GM21529 (cell line): ENCODE measurements around the gene SF3B2.
A peak's percentile ranks its signal among the peaks of the same experiment; 100 is the strongest.

Experiments used
- ATAC-seq: cut with Tn5 transposase; IDR thresholded peaks from one replicate; pipeline ENCODE4 v1.9.1; 2021; ENCODE audit not compliant: unreplicated experiment

SF3B2 gene

DNA sequence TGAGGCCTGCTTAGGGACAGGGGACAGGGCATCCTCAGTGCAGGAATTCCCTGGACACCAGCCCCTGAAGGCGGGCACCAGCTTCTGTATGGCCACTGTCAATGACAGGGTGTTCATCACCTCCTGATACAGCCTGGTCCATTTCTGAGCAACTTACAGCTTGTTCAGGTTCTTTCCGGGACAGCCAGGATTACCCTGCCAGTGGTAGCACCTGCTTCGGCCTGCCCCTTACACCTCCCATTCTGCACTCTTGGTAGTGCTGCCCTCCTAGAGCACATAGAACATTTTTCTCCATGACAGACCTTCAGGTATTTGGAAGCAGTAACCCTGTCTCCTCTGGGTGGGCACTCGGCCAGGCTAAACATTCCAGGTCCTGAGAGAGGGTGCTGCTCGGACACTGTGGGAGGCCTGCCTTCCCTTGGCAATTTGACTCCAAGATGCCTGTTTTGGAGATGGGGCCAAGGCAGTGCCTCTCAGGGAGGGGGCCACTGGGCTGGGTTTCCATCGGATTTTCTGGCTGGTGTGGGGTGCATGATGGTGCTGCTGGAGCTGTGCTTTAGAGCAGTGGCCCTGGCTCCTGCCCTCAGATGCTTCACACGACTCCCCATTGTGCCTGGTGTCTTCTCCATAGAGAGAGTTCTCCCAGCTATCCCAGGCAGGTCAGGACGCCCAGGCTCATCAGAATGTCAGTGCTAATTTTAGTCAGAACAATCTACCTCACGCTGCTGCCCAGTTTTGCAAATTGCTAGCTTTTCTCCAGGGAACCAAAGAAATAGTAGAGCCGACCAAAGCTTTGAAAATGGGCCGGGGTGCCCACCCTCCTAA lies 4.4 kb upstream of the SF3B2 start:
- ATAC-seq = no peak

DNA sequence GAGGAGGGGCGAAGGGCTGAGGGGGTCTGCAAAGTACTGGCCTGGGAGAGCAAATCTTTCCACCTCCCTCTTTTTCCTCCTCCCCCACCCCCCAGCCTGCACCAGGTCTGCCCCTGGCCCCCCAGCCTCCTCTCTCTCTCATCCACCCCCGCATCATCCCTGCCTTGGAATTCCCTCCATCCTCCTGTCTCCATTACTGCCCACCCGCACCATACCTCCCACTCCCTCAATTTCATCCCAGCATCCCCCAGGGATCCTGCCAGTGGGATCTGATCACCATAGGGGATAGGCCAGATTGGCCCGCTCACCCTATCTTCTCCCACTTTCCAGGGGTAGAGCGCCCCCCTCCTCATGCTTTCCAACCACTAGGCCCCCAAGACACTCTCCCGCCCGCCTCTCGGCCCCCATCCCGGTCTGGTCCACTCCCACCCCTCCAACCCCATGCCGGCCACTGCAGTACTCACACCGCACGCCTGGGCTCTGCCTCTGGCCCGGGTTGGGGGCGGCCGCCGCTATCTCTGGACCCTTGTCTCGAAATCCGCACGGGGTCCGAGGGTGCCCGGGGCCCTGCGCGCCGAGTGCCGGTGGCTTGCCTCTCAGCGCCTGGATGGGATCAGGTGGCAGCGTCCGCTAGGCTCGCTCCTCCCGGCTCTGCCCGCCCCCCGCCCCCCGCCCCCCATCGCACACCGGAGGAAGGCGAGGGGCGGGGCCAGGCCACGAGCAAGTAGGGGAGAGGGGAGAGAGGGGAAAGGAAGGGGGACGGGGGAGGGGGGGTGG lies 3.4 kb upstream of the SF3B2 start, which contains the start of gene GAL3ST3:
TSS of gene GAL3ST3 (minus strand) at position 615 of the 777 bp plus-strand sequence. CDS start 3,746 bp downstream, outside the sequence.
- no peak for ATAC-seq

DNA sequence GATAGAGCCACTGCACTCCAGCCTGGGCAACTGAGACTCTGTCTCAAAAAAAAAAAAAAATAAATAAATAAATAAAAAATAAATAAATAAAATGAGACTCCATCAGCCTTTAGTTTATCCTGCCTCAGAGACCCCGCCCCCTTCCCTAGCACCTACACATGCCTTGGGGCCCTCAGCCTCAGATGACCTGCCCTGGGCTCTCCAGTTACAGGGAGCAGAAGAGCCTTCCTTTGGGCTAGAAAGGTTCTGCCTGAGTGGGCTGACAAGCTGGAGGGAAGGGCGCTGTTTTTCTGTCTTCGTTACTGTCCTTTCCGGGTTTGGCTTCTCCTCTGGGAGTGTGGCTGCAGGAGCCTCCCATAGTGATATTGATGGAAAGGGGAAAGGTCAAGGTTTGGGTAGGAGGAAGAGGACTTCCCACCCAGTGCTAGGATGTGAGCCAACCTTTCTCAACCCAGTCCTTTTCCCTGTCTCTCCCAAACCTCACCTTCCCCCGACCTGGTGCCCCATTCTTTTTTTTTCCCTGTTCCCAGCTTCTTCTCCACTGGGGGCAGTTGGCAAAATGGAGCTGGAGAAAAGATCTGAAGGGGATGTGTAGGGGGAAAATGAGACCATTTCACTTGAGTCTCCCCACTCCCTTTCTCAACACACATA lies 1.5 kb upstream of the SF3B2 start:
- no peak for ATAC-seq

DNA sequence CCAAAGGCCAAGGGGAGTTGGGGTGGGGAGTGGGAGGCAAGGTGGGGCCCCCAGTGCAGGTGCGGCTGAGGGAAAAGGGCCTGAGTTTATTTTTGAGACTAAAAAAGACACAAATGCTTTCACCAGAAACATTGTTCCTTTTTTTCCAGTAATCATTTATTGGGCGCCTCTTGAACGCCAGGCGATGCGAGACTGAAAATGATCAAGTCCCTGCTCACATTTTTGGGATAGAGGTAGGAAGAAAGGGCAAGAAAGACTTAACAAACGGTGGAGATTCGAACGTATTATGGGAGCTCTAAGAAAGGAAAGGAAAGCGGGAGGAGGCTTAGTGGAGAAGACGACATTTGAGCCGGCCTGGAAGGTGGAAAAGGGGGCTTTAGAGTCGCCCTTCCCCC lies 796 bp upstream of the SF3B2 start:
- ATAC-seq = no peak

DNA sequence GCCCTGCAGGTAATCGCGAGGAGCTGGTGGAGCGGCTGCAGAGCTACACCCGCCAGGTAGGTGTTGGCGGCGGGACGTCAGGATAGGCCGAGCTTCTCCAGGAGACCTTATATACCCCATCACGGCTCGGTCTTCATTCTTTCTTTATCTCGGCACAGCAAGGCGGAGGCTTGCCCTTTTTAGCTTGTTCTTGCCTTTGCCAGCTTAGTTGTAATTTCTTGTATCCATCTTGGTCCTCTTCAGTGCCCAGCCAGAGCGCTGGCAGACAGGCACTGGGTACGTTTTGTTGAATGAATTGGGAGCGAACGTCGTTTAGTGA lies 459 bp downstream of the SF3B2 start:
- ATAC-seq = no peak

DNA sequence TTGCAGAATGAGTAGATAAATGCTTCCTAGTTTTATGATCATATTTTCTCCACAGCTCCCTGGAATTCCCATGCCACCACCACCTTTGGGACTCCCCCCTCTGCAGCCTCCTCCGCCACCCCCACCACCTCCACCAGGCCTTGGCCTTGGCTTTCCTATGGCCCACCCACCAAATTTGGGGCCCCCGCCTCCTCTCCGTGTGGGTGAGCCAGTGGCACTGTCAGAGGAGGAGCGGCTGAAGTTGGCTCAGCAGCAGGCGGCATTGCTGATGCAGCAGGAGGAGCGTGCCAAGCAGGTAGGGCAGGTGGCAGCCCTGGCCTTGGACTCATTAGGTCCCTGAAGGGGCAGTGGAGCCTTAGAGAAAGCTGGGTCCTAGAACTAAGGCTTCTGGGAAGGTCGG lies 2.9 kb downstream of the SF3B2 start:
- ATAC-seq = no peak

DNA sequence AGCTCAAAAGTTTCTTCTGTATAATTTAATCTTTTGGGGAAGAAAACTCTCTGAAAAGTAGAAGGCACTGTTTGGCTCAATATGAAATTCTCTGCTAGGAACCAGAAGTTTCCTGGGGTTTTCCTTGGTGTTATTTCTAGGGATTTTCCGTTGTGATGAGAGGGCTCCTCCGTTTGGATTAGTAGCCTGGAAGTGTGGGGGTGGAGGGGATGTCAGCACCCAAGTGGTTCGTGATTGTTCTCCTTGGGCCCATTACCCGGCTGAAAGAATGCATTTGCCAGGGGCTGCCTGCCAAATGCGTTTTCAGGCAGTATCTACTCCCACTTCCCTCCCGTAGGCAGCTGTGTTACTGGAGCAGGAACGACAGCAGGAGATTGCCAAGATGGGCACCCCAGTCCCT lies 4.3 kb downstream of the SF3B2 start:
- ATAC-seq = no peak

DNA sequence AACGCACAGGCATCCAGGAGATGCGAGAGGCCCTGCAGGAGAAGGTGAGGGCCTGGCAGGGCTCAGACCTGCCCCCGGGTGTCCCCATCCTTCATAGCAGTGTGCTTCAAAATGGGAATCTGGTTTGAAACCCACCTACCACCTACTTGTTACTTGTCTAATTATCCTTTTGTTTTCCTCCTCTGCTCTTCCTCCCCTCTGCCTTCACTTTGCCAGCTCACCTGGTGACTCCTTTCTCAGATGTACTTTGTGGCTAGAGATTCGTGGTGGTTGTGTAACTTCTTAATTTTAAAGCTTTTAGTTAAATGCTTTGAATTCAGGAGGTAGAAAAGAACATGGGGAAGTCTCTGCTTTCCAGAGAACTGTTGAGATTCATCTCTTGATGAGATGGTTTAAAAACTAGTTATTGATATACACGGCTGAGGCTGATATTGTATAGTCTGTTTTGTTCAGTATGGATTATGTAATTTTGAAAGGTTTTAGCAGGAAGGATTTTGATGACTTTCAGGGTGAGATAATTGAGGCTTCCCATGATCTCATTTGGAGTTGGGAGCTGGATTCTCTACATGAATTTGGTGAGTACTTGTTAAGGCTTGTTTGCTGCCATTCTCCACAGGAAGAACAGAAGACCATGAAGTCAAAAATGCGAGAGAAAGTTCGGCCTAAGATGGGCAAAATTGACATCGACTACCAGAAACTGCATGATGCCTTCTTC lies 8.0 kb downstream of the SF3B2 start:
- ATAC-seq = no peak

DNA sequence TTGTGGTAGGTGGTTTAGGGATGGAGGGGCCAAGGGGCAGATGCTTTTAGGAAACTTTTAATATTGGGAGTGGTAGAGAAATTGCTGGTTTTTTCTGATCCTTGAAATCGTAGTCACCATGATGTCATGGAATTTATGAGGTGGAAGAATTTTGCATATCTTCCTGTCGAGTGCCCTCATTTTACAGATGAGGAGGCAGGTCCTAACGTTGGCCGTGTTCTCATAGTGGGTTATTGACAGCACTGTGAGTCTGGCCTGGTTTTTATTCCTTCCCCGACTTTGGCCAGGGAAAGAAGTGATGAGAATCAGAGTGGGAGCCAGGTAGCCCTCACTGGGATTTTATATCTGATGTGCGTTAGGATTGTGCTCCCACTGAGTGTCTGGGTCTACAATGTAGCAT lies 9.1 kb downstream of the SF3B2 start:
- no peak for ATAC-seq

DNA sequence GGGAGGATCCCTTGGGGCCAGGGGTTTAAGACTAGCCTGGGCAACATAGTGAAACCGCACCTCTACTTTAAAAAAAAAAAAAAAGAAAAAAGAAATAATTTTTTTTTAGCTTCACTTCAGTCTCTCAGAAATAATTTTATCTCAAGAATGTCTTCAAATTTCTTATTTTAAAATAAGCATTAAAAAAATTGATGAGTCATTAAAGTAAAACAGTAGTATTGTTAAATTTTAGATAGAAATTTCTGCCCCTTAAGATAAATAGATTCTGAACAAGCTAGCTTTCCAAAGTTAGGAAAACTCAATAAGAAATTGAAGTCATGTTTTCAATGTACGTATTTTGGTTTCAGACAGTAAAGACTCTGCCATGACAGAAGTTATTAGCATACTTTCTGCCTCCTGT lies 10.2 kb downstream of the SF3B2 start:
- ATAC-seq = no peak

DNA sequence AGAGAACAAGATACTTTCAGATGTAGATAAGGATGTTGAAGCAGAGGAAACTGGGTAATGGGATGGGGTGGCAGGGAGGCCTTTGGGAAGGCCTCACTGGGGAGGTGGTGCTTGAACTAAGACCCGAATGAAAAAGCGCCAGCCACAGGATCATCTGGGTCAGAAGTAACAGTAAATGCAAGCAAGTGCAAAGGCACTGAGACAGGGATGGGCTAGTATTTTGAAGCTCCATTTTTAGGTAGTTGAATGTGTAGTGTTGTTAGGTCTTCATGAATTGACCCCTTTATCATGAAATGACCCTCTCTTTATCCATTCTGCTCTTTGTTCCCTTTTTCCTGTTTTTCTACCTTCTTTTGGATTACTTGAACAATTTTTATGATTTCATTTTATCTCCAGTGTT lies 11.7 kb downstream of the SF3B2 start:
- no peak for ATAC-seq

DNA sequence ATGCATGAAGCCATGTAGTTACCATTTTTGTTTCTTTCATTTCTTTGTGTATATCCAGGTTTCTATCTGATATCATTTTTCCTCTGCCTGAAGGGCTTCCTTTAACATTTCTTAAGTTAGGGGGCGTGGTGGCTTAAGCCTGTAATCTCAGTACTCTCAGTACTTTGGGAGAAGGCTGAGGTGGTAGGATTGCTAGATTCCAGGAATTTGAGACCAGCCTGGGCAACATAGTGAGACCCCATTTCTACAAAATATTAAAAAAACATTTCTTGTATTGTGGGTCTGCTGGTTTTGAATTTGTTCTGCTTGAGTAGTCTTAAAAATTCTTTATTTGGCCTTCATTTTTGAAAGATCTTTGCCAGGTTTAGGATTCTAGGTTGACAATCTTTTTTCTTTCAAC lies 12.4 kb downstream of the SF3B2 start:
- no peak for ATAC-seq

DNA sequence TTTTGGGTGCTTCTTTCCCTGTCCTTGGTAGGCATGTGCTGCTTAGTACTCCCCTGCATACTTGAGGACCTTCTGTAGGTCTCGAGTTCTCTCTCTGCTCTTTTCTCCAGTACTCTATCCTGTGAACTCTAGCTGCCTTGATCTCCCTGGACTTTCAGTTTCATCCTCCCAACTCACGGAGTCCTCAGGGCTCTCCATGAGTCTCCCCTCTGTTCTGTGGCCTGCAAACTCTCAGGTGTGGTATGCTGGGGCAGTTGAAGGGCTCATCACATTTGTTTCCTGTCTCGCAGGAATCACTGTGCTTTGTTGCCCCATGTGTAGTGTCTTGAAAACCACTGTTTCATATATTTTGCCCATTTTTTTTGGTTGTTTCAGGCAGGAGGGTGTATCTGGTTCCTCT lies 14.6 kb downstream of the SF3B2 start:
- no peak for ATAC-seq

DNA sequence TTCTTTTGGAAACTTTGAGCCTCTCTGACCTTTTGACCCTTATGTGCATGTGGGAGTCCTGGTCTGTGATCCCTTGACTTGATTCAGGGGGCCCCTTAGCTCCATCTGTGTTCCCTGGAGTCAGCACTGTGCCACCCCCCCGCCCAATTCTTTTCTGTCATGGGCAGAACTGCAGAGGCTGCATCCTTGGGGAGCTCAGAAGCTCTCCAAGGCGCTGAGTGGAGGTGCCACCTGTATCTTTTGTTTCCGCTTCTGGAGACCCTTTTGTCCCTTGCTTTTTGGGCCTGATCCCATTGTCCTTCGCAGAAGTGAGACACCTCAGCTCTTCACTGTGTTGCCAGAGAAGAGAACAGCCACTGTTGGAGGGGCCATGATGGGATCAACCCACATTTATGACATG lies 15.5 kb downstream of the SF3B2 start:
- ATAC-seq = no peak

DNA sequence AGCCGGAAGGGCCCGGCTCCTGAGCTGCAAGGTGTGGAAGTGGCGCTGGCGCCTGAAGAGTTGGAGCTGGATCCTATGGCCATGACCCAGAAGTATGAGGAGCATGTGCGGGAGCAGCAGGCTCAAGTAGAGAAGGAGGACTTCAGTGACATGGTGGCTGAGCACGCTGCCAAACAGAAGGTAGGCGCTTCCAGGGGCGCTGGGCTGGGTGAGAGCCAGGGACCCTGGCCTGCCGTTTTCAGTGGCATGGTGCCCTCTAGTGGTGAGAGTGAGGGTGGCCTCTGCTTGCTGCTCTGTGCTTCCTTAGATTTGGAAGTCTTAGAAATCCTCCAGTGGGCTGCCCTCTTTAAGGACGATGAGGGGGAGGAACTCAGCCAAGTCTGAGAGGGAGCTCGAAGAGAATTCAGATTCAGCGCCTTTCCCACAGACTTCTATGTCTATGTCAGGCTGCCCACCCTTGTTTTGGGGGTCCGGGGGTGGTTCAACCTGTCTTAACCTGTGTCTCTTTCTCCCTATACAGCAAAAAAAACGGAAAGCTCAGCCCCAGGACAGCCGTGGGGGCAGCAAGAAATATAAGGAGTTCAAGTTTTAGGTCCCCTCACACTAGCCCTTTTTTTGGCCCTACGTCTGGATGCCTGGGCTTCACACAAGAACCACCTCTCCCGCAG lies 16.1 kb downstream of the SF3B2 start:
- ATAC-seq = no peak

DNA sequence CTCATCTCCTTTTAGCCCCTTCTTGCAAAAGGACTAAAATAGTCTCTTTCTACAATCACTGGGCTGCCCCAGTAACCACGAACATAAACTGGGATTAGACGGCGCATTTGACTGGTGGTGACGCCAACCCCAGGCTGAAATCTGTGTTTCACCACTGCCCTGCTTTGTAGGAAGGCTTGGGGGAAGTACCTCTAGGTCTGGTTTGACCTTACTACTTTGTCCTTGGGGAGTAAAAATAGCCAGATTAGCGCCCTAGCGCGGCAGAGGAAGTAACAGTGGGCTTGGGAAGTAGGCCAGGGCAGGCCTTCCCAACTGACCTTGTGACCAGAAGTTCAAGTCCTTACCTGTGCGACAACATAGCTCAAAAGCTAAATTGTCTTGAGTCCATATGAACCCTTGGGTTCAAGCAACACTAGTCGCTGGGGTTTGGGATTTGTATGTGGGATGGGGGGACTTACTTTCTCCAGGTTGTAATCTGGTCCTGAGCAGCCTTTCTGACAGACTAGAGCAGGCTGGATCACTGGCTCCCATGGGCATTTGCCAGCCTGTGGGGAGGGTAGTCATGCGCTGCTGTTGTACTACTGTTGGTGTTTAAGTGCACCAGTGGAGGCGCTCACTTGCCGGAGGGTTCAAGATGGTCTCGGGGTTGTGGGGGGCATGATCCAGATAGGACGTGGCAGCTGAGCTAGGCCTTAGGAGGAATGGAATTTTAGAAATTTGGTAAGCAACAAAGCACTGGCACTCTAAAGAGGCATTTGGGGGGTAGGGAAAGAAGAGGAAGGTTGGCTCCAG lies 17.0 kb downstream of the SF3B2 start:
- ATAC-seq = peak; percentile 36

DNA sequence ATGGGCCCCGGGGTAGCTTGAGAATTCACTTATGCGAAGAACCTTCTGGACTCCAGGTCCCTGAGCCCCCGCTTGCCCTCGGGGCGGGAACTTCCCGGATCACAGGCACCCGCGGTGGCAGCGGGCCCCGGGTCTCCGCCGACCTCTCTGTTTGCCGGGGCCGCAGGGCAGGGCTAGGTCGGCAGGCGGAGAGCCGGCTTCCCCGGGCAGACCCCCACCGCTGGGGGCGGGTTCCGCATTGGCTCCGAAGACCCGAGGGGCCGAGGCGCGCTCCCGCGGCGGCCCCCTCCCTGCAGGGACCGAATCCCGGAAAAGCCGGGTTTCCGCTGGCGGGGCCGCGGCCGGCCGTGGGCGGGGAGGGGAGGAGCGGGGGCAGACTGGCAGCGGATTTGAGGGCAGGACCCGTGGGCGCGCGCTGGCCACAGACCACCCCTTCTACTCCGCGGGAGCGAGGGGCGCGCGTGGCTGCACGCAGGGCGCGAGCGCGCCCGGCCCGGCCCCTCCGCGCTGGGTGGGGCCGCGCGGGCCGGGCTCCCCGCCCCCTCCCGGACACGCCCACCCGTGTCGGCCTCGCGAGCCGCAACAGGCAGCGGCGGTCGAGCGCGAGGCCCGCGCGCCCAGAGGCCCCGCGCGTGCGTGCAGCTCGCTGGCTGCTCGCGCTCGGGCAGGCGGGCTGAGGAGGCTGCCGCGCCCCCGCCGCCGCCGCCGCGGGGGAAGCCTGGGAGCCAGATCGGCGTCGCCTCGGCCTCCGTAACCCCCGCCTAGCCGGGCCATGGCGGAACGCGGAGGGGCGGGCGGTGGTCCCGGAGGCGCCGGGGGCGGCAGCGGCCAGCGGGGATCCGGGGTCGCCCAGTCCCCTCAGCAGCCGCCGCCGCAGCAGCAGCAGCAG lies 17.8 kb downstream of the SF3B2 start, which contains the start of gene PACS1:
TSS of gene PACS1 (plus strand) at position 558 of the 889 bp plus-strand sequence. CDS start at position 773, 215 bp downstream.
- peak; percentile 40 for ATAC-seq

DNA sequence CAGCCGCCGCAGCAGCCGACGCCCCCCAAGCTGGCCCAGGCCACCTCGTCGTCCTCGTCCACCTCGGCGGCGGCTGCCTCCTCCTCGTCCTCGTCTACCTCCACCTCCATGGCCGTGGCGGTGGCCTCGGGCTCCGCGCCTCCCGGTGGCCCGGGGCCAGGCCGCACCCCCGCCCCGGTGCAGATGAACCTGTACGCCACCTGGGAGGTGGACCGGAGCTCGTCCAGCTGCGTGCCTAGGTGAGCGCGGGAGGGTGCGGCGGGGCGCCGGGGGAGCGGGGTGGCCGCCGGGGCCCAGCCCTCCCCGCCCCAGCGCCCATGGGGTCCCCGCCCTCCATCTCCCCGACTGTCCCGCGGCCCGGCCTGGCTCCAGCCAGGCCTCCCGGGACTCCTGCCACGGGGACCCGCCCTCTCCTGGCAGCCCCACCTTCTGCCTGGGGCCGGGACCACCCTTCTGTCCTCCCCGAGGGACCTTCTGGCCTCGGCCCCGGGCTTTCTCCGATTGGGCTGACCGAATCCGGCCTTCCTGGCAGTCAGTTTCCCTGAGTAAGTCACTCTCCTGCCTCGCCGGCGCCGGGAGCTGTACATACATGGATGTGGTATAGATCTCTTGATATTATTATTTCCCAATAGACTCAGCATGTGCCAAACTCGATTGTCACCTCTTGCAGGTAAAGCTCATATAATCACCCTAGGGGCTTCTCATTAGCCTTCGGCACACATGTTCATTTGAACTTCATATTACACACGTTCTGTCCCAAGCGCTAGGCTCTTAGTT lies 18.6 kb downstream of the SF3B2 start:
- peak; percentile 3 for ATAC-seq
